ENCODE measurements around the gene RBKS.

Gene RBKS

DNA sequence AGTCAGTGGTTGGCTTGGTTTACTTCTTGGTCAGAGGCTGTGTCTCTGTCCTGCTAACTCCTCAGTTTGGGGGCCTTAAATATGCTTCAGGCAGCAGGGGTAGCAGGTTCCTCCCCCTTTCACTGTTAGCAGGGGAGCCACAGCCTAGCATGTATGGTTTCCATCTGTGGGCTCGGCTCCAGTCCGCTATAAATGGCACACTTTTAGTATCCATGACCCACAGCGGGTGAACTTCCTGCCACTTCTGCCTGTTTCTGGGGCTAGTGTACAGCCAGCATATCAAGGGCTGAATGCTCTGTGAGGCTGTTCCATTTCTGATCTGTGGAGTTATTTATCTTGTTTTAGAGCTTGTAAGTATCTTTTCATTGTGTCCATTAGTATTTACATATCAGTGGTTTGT lies 60.4 kb downstream of the RBKS start:
- no peak for FAIRE-seq

DNA sequence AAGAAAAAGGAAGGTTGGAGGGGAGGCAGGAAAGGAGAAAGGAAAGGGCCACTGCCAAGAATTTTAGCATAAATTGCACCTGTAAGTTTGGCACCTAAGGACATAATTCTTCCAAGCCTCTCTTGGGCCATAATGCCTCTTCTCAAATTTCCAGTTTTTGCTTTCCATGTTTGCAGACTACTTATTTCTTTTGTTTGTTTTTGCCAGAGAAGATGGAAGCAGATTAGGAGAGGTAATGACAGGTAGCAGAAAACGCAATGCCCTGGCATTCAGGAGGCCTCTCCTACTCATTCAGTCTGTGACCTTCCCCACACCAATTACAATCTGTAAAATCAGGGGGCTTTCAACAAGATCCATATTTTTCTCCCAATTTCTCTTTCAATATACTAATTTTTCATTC lies 61.9 kb downstream of the RBKS start:
- FAIRE-seq: no peak

GRCh38 chr2:27824401-27824800 lies 65.8 kb downstream of the RBKS start:
- FAIRE-seq: no peak

DNA sequence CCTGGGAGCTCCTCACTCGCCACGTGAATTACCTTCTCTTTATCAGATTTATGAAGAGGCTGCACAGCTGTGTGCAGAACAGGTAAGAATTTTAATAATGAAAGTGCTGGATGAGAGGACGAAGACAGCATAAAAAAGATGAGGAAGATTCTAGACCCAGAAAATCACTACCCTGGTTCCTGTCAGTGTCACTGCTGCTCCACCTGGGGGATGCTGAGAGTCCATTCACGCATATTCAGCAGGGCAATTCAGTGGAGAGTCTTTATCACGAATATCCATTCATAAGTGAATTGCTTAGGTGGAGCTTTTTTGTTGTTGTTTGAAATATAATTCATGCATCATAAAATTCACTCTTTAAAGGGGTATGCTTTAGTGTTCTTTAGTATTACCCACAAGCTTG lies 66.6 kb downstream of the RBKS start:
- no peak for FAIRE-seq

DNA sequence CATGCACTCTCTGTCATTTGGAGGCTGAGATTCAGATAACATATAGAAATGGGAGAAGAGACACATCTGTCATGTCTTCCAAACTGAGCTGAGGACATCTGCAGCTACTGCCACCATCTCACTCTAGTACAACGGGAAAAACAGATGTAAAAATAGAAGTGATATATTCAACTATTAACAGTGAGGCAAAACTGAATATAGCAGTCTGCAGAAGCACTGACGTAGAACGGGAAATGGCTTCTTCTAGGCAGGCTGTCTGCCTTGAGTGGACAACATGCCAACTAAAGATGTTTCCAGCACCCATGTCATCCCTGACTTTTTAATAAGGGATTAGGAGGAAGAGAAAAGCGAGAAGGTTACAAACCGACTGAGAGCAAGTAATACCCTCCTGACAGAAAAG lies 67.1 kb downstream of the RBKS start:
- no peak for FAIRE-seq

DNA sequence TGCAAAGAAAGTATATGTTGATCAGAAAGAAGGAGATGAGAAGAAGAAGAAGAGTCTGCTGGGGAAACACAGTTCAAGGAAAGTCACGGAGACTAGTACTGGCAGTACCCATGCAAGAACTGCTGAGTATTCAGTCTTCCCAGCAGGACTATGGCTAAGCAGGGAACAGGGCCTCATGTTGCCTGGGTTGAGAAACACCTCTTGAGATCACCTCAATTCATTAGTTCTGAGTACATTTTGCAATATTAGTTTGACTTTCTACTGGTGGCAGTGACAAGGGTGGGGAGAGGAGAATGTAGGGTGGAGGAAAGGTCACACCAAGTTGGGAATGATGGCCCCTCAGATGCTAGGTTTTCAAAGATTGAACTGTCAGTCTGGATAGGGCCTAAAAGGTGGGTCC lies 68.1 kb downstream of the RBKS start:
- no peak for FAIRE-seq

DNA sequence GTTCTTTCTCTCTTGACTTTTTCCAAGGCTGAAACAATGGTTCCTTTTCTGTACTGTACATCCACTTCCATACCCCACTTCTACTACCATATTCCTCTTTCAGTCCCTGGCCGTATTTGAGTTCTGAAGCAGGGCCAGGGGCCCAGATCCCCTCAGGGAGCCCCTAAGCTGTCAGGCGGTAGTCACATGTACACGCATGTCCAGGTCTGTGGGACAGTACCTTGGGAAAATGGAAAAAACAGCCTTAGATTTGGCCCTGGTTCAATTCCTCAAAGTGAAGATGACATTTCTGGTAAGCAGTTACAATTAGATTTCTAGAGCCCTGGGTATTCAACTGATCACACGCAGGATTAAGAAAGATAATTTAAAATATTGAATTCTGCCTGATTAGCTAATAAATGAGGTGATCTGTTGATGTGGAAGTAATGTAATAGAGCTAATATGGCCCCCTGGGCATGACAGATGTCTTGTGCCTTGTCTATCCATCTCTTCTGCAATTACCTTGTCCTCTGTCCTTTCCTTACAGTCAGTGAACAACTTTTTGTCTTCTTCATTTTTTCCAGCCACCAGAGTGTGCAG lies 74.2 kb downstream of the RBKS start:
- no peak for FAIRE-seq

DNA sequence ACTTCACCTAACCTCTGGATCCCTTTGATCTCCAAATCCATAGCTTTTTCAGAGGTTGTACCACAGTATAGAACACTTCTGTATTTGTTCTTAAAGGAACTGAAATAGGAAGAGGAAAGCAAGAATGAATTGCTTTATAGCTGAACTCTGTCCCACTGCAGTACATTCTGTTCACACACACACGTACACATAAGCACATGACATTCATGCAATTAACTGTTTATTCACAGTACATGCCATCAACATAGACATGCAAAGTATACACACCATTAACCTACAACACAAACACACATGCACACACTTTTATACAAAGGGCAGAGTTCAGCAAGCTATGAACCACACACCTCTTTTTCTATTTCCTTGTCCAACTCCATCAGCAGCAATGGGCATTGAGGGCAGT lies 75.4 kb downstream of the RBKS start:
- FAIRE-seq: no peak

GRCh38 chr2:27811768-27812167 lies 78.4 kb downstream of the RBKS start:
- no peak for FAIRE-seq

DNA sequence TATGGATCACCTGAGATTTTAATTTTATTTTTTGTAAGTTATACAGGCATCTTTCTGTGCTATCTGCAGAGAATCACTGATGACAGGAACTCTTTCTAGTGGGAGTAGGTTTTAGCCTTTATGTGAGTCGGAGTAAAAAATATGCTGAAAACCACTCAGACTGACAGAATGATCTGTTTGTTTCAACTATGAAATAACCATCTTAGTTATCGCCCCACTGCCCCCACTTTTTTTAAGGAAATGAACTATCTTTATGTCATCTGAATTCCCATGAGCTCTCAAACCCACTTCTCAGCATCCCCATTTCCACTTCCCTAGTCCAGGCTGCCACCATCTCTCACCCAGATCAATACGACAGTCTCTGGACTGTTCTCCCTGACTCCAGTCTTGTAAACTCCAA lies 79.7 kb downstream of the RBKS start:
- FAIRE-seq: no peak

DNA sequence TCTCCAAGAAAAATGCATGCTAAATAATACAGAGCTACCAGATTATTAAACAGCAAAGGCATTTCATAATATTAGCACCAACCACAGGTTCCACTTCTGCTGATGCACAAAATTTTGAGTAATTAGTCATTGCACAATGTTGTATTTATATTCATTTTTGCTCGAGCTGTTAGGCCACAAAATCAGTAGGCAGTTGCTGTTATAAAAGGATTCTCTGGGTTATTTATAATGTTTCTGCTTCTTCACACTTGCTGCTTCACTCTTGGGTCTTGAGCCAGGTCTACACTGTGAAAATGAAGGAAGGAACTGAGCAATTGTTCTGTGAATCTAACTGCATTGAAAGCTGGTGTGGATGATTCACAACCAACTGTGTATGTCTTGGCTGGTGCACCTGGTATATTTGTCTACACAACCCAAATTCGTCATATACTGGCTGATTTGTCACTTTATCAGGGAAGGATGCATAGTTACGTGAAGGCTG lies 80.4 kb downstream of the RBKS start:
- no peak for FAIRE-seq

DNA sequence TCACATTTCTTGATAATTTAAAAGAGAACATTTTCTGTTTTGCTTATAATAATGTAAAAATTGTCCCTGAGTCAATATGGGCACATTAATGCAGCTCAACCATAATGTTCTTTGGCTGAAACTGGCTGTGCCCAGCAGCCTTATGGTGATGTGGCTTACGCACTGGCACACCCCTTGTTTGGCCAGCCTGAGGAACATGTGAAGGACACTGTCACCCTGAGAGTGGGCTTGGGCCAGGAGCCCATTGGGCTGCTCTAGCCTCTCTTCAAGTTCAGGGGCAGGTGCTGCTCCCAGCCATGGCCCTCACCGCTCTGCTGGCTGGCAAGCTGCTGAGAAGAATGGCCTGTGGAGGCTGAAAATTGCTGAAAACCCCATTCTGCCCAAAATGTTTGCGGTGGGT lies 81.2 kb downstream of the RBKS start:
- FAIRE-seq: no peak

DNA sequence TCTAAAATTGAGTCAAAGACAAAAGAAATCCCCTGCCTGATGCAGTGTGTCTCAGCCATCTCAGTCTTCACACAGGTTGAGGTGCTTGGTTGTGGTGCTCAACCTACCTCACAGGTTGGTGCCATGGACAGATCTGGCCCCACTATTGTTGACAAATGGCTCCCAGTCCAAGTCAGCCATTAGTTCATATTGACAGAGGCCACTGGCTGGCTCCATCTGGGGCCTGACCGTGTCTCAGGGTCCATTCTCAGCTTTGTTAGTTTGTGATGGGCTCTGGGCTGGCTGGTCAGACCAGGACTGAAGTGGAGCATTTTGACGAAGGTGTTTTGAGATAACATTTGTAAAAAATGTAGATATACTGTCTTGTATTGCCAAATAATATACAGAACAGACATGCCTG lies 81.8 kb downstream of the RBKS start:
- FAIRE-seq: no peak

DNA sequence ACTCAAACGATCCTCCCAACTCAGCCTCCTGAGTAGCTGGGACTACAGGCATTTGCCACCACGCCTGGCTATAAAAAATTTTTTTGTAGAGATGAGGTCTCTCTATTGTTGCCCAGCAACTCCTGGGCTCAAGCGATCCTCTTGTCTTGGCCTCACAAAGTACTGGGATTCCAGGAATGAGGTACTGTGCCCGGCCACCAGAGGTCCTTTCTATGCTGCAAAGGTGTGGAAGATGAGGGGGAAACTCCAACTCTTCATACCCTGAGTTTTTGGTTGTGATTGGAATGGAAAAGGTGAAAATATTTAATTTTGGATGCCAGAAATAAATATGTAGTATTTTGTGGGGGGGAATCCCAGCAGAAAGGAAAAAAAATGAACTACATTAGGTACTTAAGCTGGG lies 82.7 kb downstream of the RBKS start:
- peak; percentile 39 for FAIRE-seq

DNA sequence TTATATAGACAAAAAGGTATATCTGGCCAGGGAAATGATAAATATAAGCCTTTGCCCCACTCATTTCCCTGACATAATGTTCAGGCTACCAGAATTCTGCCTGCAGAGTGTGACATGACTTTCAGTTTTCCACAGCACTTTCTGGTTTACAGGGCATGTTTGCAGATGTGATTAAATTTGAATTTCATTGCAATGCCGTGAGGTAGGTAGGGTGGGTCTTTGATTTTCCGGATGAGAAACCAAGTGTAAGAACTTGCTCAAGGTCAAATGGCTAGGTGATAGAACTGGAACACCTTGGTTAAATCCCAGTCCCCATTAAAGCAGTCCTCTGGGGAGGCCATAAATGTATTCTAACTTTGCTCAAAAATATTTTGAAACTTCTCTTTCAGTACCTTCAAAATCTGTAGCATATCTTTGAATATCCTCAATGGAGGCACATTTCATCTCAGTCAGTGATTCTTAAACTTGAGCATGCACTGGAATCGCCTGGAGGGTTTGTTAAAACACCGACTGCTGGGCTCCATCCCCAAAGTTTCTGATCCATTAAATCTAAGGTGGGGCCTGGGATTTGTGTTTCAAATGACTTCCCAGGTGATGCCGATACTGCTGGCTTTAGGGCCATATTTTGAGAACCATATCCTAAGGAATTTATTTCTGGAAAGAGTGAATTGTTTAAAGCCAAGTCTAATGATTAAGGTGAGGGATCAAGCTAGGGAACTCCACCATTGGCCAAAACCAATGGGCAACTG lies 83.7 kb downstream of the RBKS start:
- FAIRE-seq: no peak

DNA sequence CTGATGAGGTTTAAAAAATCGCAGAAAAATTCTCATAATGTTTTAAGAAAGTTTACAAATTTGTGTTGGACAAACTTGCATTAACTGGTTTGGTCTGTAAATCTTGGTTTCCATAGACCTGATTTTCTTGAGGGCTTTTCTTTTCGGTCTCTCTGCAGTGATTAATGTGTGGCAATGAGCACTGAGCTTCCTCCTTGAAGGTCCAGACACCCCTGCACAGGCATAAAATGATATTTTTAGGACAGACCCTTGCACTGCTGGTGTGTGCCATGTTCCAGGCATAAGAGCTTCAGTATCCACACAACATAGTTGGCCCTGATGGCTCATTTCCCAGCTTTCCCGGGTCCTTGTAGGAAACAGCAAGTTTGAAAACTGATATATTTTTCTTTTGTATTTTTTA lies 85.0 kb downstream of the RBKS start:
- FAIRE-seq: no peak

GRCh38 chr2:27804146-27804545 lies 86.0 kb downstream of the RBKS start:
- no peak for FAIRE-seq

- FAIRE-seq: no peak
Measured at GRCh38 chr2:27803046-27803445, 87.1 kb downstream of the RBKS start.

- FAIRE-seq: no peak
Measured at GRCh38 chr2:27802547-27802946, 87.6 kb downstream of the RBKS start.

- no peak for FAIRE-seq
Measured at GRCh38 chr2:27800856-27801255, 89.3 kb downstream of the RBKS start.

DNA sequence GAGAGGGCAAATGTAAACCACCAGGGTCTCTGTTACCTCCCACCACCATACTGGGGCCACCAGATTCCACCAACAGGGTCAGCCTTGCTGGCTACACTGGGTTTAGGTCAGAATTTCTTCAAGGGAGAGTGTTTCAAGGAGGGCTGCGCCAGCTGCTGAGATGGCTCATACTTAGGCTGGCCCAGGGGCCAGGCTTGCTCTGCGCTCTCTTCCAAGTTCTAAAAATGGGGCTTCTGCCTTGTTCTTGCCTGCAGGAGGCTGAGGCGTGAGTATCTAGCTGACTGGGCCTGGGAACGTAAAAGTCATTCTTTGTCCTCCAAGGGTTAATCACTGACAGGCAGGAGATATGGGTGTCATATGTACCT lies 90.6 kb downstream of the RBKS start:
- FAIRE-seq: no peak

DNA sequence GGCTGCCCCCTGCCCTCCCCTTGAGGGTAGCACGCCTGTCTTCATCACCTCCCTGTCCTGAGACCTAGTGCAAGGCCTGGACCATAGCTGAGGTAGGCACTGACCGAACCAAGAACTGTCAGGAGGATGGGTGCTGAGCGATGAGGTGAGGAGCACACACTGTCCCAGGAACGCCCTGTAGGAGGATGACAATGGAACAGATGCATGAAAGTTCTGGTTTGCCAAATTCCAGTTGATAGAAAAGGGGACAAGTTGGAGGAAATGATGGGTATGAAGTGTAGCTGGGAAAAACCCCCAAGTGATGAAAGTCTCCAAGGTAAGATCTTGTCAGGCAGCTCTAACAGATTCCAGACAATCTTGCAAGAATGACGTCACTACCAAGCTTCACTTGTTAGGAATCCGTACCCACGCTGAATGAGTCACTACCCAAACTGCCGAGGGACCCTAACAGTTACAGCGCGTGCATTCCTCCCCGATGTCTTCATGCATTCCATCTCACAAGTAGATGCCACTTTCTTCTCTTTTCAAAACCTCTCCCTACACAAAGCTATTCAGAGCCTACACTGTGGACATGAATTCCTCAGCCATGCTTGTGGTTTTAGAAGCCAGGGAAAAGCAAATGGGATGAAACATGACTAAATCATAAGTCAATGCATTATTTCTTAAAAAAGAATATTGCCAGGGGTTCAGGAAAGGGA lies 91.1 kb downstream of the RBKS start:
- FAIRE-seq: no peak

GRCh38 chr2:27798486-27798885 lies 91.7 kb downstream of the RBKS start:
- no peak for FAIRE-seq

DNA sequence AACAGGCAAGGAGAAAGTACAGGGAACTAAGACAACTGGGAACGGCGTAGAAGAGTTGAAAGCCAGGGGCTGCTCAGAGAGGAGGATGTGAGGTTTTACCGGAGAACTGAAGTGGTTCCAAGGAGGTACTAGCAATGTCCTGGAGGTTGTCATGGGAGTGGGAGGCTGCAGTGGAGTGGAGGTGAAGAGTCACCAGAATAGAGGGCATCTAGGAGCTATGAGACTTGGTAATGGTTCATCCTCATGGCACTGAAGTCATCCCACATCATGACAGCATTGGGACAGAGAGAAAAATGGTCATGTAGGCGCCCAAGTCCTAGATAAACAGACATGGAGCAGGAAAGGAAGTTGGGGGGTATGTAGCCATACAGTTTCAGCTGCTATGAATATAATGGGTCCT lies 92.3 kb downstream of the RBKS start:
- no peak for FAIRE-seq

Data from G401.6 (cell line).